ENCODE data around the gene WNT6.

Gene WNT6

DNA sequence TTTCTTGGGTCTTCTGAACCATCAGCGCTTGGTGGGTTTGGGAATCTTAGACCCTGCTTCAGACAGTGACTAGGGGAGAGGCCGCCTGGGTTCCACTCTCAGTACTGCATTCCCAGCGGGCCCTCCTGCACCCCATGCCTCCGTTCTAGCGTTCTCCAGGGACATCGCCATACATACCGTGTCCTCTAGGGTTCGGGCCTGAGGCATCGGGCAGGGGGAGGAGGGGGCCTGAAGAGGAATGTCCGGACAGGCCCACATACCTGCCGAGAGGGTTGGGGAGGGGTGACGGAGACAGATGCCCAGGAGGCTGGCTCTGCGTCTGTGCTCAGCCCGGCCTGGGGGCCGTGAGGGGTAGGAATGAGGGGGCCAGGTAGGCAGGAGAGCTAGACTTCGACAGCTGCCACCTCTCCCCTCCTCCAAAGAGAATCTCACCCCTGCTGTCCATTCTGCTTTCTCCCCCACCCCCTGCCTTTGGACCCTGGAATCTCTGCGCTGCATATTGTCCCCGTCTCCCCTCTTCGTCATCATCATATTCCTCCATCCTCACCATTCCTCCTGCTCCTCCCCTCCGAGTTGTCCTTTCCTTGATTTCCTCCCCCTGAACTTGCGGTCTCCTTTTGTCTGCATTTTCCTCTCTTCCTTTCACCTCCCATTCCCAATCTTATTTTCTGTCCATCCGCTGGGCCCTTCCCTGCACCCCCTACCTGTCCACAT lies 13.2 kb downstream of the WNT6 start:
- H3K18ac ChIP-seq (ENCODE audit: low read length), result no peak overlapping the region

DNA sequence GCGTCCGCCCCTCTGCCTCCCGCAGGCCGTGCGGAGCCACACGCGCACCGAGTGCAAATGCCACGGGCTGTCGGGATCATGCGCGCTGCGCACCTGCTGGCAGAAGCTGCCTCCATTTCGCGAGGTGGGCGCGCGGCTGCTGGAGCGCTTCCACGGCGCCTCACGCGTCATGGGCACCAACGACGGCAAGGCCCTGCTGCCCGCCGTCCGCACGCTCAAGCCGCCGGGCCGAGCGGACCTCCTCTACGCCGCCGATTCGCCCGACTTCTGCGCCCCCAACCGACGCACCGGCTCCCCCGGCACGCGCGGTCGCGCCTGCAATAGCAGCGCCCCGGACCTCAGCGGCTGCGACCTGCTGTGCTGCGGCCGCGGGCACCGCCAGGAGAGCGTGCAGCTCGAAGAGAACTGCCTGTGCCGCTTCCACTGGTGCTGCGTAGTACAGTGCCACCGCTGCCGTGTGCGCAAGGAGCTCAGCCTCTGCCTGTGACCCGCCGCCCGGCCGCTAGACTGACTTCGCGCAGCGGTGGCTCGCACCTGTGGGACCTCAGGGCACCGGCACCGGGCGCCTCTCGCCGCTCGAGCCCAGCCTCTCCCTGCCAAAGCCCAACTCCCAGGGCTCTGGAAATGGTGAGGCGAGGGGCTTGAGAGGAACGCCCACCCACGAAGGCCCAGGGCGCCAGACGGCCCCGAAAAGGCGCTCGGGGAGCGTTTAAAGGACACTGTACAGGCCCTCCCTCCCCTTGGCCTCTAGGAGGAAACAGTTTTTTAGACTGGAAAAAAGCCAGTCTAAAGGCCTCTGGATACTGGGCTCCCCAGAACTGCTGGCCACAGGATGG lies 14.0 kb downstream of the WNT6 start:
- no CpG with 5 or more reads among the region's 86 CpGs for WGBS (ENCODE audit: extremely low coverage, insufficient coverage, low lambda C conversion rate)
- Histone ChIP-seq H3K4me3 (ENCODE audit: low read length) (no peak overlapping the region), H3K4me2 (ENCODE audit: low read length) (no peak overlapping the region), H3K27ac (ENCODE audit: low read depth, low read length) (no peak overlapping the region), H4K5ac (ENCODE audit: low read length) (no peak overlapping the region), H2AK5ac (ENCODE audit: low read length) (no peak overlapping the region), H3K79me2 (ENCODE audit: control insufficient read depth, insufficient read depth, low read length) (no peaks in the 10 kb centered on the region), H3K79me1 (ENCODE audit: low read length) (no peaks in the 10 kb centered on the region), H2BK5ac (ENCODE audit: low read length) (no peak overlapping the region), H3K27me3 (ENCODE audit: insufficient read depth, low read length, poor library complexity) (peaks cover 77% of the 10 kb centered on the region), H3K23ac (ENCODE audit: low read length) (no peak overlapping the region), H3K56ac (ENCODE audit: low read length) (no peak overlapping the region), H2BK15ac (replicated peaks; ENCODE audit: low read depth) (no peak overlapping the region), H3K4ac (ENCODE audit: low read depth, low read length) (no peak overlapping the region), H2BK120ac (ENCODE audit: low read depth, low read length) (no peak overlapping the region), H3K36me3 (ENCODE audit: control insufficient read depth, insufficient read depth, low read length) (no peaks in the 10 kb centered on the region), H3K4me1 (ENCODE audit: control insufficient read depth, low read depth, low read length) (no peaks in the 10 kb centered on the region), H4K8ac (ENCODE audit: low read depth, low read length) (no peak overlapping the region), H3K18ac (ENCODE audit: low read length) (no peak overlapping the region), H3K9ac (ENCODE audit: low read length) (no peak overlapping the region)
- DNase-seq, result no peak

More for the DNA sequence above, 13.2 kb downstream of the WNT6 start:
- H4K5ac ChIP-seq (ENCODE audit: low read length), result no peak overlapping the region
- no peak overlapping the region for H3K4ac ChIP-seq (ENCODE audit: low read depth, low read length)
- peaks cover 79% of the 10 kb centered on the region for H3K27me3 ChIP-seq (ENCODE audit: insufficient read depth, low read length, poor library complexity)
- no peak overlapping the region for H3K4me3 ChIP-seq (ENCODE audit: low read length)
- H3K79me1 ChIP-seq (ENCODE audit: low read length), result no peaks in the 10 kb centered on the region
- no CpG with 5 or more reads among the region's 22 CpGs for WGBS (ENCODE audit: extremely low coverage, insufficient coverage, low lambda C conversion rate)
- no peak overlapping the region for H2BK5ac ChIP-seq (ENCODE audit: low read length)
- no peak overlapping the region for H4K8ac ChIP-seq (ENCODE audit: low read depth, low read length)
- H2BK120ac ChIP-seq (ENCODE audit: low read depth, low read length), result no peak overlapping the region
- no peak overlapping the region for H3K4me2 ChIP-seq (ENCODE audit: low read length)
- no peak overlapping the region for H3K9ac ChIP-seq (ENCODE audit: low read length)
- H3K23ac ChIP-seq (ENCODE audit: low read length), result no peak overlapping the region
- no peaks in the 10 kb centered on the region for H3K4me1 ChIP-seq (ENCODE audit: control insufficient read depth, low read depth, low read length)
- H3K27ac ChIP-seq (ENCODE audit: low read depth, low read length), result no peak overlapping the region
- no peak overlapping the region for H2AK5ac ChIP-seq (ENCODE audit: low read length)
- H3K79me2 ChIP-seq (ENCODE audit: control insufficient read depth, insufficient read depth, low read length), result no peaks in the 10 kb centered on the region
- peak; percentile 65 for DNase-seq
- H2BK15ac ChIP-seq (replicated peaks; ENCODE audit: low read depth), result no peak overlapping the region
- no peak overlapping the region for H3K56ac ChIP-seq (ENCODE audit: low read length)
- no peaks in the 10 kb centered on the region for H3K36me3 ChIP-seq (ENCODE audit: control insufficient read depth, insufficient read depth, low read length)

DNA sequence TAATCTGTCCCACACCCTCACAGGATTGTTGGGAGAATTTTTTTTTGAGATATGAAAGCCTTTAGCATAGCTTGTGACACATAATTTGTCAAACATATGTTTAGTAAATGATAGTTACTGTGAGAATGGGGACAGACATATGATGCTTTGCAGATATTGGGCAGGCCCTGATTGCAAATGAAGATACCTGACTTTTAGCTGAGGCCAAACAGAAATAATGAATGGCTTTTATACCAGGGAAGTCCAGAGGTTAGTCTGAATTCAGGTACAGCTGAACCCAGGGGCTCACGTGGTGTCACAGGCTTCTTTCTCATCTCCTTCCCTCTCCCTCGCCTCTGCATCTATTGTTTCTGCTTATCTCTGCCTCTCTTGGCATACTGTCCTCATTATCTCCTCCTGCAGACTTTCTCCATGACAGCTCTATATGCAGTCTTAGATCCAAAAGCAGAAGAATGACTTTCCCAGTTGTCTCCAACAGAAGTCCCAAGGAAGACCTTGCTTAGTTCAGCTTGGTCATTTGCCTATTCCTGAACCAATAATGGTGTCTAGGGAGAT lies 16.2 kb downstream of the WNT6 start:
- H2BK15ac ChIP-seq (replicated peaks; ENCODE audit: low read depth), result no peak overlapping the region
- H3K27me3 ChIP-seq (ENCODE audit: insufficient read depth, low read length, poor library complexity), result peaks cover 78% of the 10 kb centered on the region
- H2BK5ac ChIP-seq (ENCODE audit: low read length), result no peak overlapping the region
- no peak overlapping the region for H3K4ac ChIP-seq (ENCODE audit: low read depth, low read length)
- no peak overlapping the region for H3K4me3 ChIP-seq (ENCODE audit: low read length)
- no peak overlapping the region for H3K18ac ChIP-seq (ENCODE audit: low read length)
- no peak overlapping the region for H4K5ac ChIP-seq (ENCODE audit: low read length)
- H4K8ac ChIP-seq (ENCODE audit: low read depth, low read length), result no peak overlapping the region
- H3K79me1 ChIP-seq (ENCODE audit: low read length), result no peaks in the 10 kb centered on the region
- no peak overlapping the region for H3K23ac ChIP-seq (ENCODE audit: low read length)
- no peaks in the 10 kb centered on the region for H3K36me3 ChIP-seq (ENCODE audit: control insufficient read depth, insufficient read depth, low read length)
- no peak overlapping the region for H3K9ac ChIP-seq (ENCODE audit: low read length)
- H3K79me2 ChIP-seq (ENCODE audit: control insufficient read depth, insufficient read depth, low read length), result no peaks in the 10 kb centered on the region
- H2AK5ac ChIP-seq (ENCODE audit: low read length), result no peak overlapping the region
- no peak overlapping the region for H3K27ac ChIP-seq (ENCODE audit: low read depth, low read length)
- DNase-seq, result no peak
- H3K56ac ChIP-seq (ENCODE audit: low read length), result no peak overlapping the region
- H3K4me2 ChIP-seq (ENCODE audit: low read length), result no peak overlapping the region
- no peaks in the 10 kb centered on the region for H3K4me1 ChIP-seq (ENCODE audit: control insufficient read depth, low read depth, low read length)
- WGBS (ENCODE audit: extremely low coverage, insufficient coverage, low lambda C conversion rate), result no CpG with 5 or more reads among the region's 2 CpGs
- H2BK120ac ChIP-seq (ENCODE audit: low read depth, low read length), result no peak overlapping the region

DNA sequence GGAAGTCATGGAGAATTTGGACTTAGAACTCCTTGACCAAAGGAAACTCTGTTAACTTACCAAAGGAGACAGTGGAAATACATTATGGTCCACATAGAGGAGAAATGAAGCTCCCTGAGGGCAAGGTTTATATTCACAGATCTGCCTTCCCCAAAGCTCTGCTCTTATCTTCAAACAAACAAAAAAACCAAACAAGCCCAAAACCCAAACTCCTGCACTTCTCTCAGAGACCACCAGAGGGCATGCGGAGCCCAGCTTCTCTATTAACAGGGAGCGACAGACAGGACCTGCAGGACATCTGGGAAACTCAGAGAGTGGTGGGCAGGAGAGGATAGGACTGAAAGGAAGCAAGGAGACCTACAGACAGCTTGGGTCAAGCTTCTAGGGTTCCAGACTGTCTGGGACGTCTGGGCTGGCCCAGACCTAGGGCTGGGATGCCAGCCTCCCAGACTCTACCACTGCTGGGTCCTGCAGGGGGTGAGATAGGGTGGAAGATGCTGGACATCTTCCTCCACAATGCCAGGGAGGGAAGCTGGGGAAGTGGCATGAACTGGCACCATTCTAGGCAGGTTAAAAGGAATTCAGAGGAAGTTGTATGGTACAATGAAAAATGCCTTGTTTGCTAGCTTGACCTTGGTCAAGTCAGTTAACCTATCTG lies 17.1 kb downstream of the WNT6 start:
- Histone ChIP-seq H3K27me3 (ENCODE audit: insufficient read depth, low read length, poor library complexity) (peaks cover 78% of the 10 kb centered on the region), H3K4me2 (ENCODE audit: low read length) (no peak overlapping the region), H3K27ac (ENCODE audit: low read depth, low read length) (no peak overlapping the region), H3K9ac (ENCODE audit: low read length) (no peak overlapping the region), H4K8ac (ENCODE audit: low read depth, low read length) (no peak overlapping the region), H2BK5ac (ENCODE audit: low read length) (no peak overlapping the region), H3K79me1 (ENCODE audit: low read length) (no peaks in the 10 kb centered on the region), H3K18ac (ENCODE audit: low read length) (no peak overlapping the region), H3K4me3 (ENCODE audit: low read length) (no peak overlapping the region), H2BK120ac (ENCODE audit: low read depth, low read length) (no peak overlapping the region), H3K36me3 (ENCODE audit: control insufficient read depth, insufficient read depth, low read length) (no peaks in the 10 kb centered on the region), H3K4ac (ENCODE audit: low read depth, low read length) (no peak overlapping the region), H3K79me2 (ENCODE audit: control insufficient read depth, insufficient read depth, low read length) (no peaks in the 10 kb centered on the region), H4K5ac (ENCODE audit: low read length) (no peak overlapping the region), H2BK15ac (replicated peaks; ENCODE audit: low read depth) (no peak overlapping the region), H2AK5ac (ENCODE audit: low read length) (no peak overlapping the region), H3K4me1 (ENCODE audit: control insufficient read depth, low read depth, low read length) (no peaks in the 10 kb centered on the region), H3K23ac (ENCODE audit: low read length) (no peak overlapping the region), H3K56ac (ENCODE audit: low read length) (no peak overlapping the region)
- DNase-seq, result peak; percentile 89
- WGBS (ENCODE audit: extremely low coverage, insufficient coverage, low lambda C conversion rate), result no CpG with 5 or more reads among the region's 3 CpGs

DNA sequence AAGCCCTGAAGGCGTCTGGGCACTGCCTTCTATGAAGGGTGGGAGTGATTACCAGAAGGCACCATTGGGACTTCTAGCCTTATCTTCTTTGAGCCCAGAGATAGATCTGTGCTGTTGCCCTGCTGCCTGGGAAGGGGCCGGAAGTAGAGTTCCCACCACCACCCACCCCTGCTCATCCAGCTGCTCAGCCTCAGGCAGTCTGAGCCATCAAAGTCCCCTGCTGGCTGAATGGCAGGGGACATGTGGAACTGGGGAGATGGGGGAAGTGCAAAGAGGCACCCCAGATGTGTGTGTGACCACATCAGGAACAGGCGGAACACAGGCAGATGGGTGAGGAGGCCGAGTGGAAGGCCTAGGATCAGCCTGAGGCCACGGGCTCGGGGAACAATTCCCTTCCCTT lies 17.7 kb downstream of the WNT6 start:
- Histone ChIP-seq H3K27ac (ENCODE audit: low read depth, low read length) (no peak overlapping the region), H4K5ac (ENCODE audit: low read length) (no peak overlapping the region), H2AK5ac (ENCODE audit: low read length) (no peak overlapping the region), H3K9ac (ENCODE audit: low read length) (no peak overlapping the region), H3K4ac (ENCODE audit: low read depth, low read length) (no peak overlapping the region), H3K23ac (ENCODE audit: low read length) (no peak overlapping the region), H2BK15ac (replicated peaks; ENCODE audit: low read depth) (no peak overlapping the region), H3K79me1 (ENCODE audit: low read length) (no peaks in the 10 kb centered on the region), H3K36me3 (ENCODE audit: control insufficient read depth, insufficient read depth, low read length) (no peaks in the 10 kb centered on the region), H3K4me1 (ENCODE audit: control insufficient read depth, low read depth, low read length) (no peaks in the 10 kb centered on the region), H3K4me3 (ENCODE audit: low read length) (no peak overlapping the region), H2BK120ac (ENCODE audit: low read depth, low read length) (no peak overlapping the region), H3K27me3 (ENCODE audit: insufficient read depth, low read length, poor library complexity) (peaks cover 77% of the 10 kb centered on the region), H3K4me2 (ENCODE audit: low read length) (no peak overlapping the region), H3K79me2 (ENCODE audit: control insufficient read depth, insufficient read depth, low read length) (no peaks in the 10 kb centered on the region), H4K8ac (ENCODE audit: low read depth, low read length) (no peak overlapping the region), H3K18ac (ENCODE audit: low read length) (no peak overlapping the region), H3K56ac (ENCODE audit: low read length) (no peak overlapping the region), H2BK5ac (ENCODE audit: low read length) (no peak overlapping the region)
- no CpG with 5 or more reads among the region's 6 CpGs for WGBS (ENCODE audit: extremely low coverage, insufficient coverage, low lambda C conversion rate)
- no peak for DNase-seq
